Measurements from ENCODE around the gene SHF. TPM values are rescaled to one million over a fixed set of nuclear protein-coding genes. Genes with fewer than 3 reads are reported as not detected.

SHF gene
- total RNA-seq, 1 donor from 2014 or later, result 4.6 TPM

DNA sequence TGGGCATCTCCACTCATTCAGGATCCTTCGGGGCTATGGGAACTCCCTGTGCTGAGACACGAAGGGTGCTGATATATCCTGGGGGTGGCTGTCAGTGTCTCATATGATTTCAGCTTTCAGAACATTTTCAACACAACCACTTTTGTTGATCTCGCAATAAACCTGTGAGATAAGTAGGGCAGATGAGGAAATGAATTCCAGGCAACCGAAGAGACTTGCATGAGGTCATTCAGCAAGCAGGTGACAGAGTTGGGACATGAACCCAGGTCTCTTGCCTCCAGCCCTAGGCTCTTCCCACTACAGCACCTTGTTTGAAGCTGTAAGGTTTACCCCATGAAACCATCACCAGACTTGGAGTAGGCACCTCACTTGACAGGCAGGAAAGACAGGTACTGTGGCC, 41.4 kb downstream of the SHF start:
- Mint-ChIP-seq H3K9me3 (ENCODE audit: unreplicated experiment) (peaks cover under 1% of the 10 kb centered on the region), H3K27me3 (ENCODE audit: low read depth, unreplicated experiment) (peaks cover 28% of the 10 kb centered on the region), H3K4me1 (ENCODE audit: low read depth, unreplicated experiment) (no peaks in the 10 kb centered on the region), H3K27ac (ENCODE audit: unreplicated experiment) (no peak overlapping the region), H3K4me3 (ENCODE audit: unreplicated experiment) (no peak overlapping the region), H3K36me3 (ENCODE audit: low read depth, unreplicated experiment) (peaks cover 7% of the 10 kb centered on the region)
- Histone ChIP-seq H3K27me3 (ENCODE audit: insufficient read depth, low read length) (peaks cover 7% of the 10 kb centered on the region), H3K4me1 (ENCODE audit: insufficient read depth, low read length) (no peaks in the 10 kb centered on the region), H3K9ac (ENCODE audit: low read length) (no peak overlapping the region), H3K4me3 (ENCODE audit: insufficient read depth, low read depth, low read length) (no peak overlapping the region), H4K20me1 (ENCODE audit: insufficient read depth, low read length) (no peaks in the 10 kb centered on the region), H3K9me3 (ENCODE audit: insufficient read depth, low read depth, low read length) (no peaks in the 10 kb centered on the region), H3K36me3 (ENCODE audit: insufficient read depth, low read length) (no peaks in the 10 kb centered on the region), H2AFZ (ENCODE audit: low read depth, low read length) (no peak overlapping the region), H3K27ac (ENCODE audit: low read depth, low read length) (no peak overlapping the region), H3K79me2 (ENCODE audit: insufficient read depth, low read length) (no peaks in the 10 kb centered on the region), H3K4me2 (ENCODE audit: low read length) (no peak overlapping the region)
- DNase-seq (ENCODE audit: low read depth) (no peak), FAIRE-seq (no peak)
- TF ChIP-seq, protein P1, sequence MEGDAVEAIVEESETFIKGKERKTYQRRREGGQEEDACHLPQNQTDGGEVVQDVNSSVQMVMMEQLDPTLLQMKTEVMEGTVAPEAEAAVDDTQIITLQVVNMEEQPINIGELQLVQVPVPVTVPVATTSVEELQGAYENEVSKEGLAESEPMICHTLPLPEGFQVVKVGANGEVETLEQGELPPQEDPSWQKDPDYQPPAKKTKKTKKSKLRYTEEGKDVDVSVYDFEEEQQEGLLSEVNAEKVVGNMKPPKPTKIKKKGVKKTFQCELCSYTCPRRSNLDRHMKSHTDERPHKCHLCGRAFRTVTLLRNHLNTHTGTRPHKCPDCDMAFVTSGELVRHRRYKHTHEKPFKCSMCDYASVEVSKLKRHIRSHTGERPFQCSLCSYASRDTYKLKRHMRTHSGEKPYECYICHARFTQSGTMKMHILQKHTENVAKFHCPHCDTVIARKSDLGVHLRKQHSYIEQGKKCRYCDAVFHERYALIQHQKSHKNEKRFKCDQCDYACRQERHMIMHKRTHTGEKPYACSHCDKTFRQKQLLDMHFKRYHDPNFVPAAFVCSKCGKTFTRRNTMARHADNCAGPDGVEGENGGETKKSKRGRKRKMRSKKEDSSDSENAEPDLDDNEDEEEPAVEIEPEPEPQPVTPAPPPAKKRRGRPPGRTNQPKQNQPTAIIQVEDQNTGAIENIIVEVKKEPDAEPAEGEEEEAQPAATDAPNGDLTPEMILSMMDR (IDR thresholded peaks at IDR 0.05; ENCODE audit: insufficient read depth, low read depth, low read length), result no peak
- TF ChIP-seq EZH2 (IDR thresholded peaks at IDR 0.05; ENCODE audit: insufficient read depth, low read length), result no peak

GRCh38 chr15:45144775-45145174, 43.0 kb downstream of the SHF start:
- H3K4me1 ChIP-seq (ENCODE audit: insufficient read depth, low read length), result no peaks in the 10 kb centered on the region
- Mint-ChIP-seq H3K9me3 (ENCODE audit: unreplicated experiment) (no peaks in the 10 kb centered on the region), H3K4me3 (ENCODE audit: unreplicated experiment) (no peak overlapping the region), H3K27ac (ENCODE audit: unreplicated experiment) (no peak overlapping the region), H3K27me3 (ENCODE audit: low read depth, unreplicated experiment) (peaks cover 28% of the 10 kb centered on the region), H3K36me3 (ENCODE audit: low read depth, unreplicated experiment) (peaks cover 2% of the 10 kb centered on the region), H3K4me1 (ENCODE audit: low read depth, unreplicated experiment) (no peaks in the 10 kb centered on the region)
- no peak overlapping the region for H2AFZ ChIP-seq (ENCODE audit: low read depth, low read length)
- no peak overlapping the region for H3K9ac ChIP-seq (ENCODE audit: low read length)
- H3K27me3 ChIP-seq (ENCODE audit: insufficient read depth, low read length), result peaks cover 7% of the 10 kb centered on the region
- H3K9me3 ChIP-seq (ENCODE audit: insufficient read depth, low read depth, low read length), result no peaks in the 10 kb centered on the region
- no peak for FAIRE-seq
- no peak overlapping the region for H3K4me2 ChIP-seq (ENCODE audit: low read length)
- H4K20me1 ChIP-seq (ENCODE audit: insufficient read depth, low read length), result no peaks in the 10 kb centered on the region
- no peak overlapping the region for H3K27ac ChIP-seq (ENCODE audit: low read depth, low read length)
- no peaks in the 10 kb centered on the region for H3K79me2 ChIP-seq (ENCODE audit: insufficient read depth, low read length)
- DNase-seq (ENCODE audit: low read depth), result no peak
- no peak overlapping the region for H3K4me3 ChIP-seq (ENCODE audit: insufficient read depth, low read depth, low read length)
- no peaks in the 10 kb centered on the region for H3K36me3 ChIP-seq (ENCODE audit: insufficient read depth, low read length)
- TF ChIP-seq, protein P1 (IDR thresholded peaks at IDR 0.05; ENCODE audit: insufficient read depth, low read depth, low read length), result no peak
- TF ChIP-seq EZH2 (IDR thresholded peaks at IDR 0.05; ENCODE audit: insufficient read depth, low read length), result no peak

- no peak overlapping the region for H3K4me2 ChIP-seq (ENCODE audit: low read length)
- no peak for FAIRE-seq
- H3K9me3 ChIP-seq (ENCODE audit: insufficient read depth, low read depth, low read length), result no peaks in the 10 kb centered on the region
- peaks cover 28% of the 10 kb centered on the region for H3K27me3 Mint-ChIP-seq (ENCODE audit: low read depth, unreplicated experiment)
- H3K79me2 ChIP-seq (ENCODE audit: insufficient read depth, low read length), result no peaks in the 10 kb centered on the region
- no peak overlapping the region for H3K4me3 Mint-ChIP-seq (ENCODE audit: unreplicated experiment)
- no peak overlapping the region for H3K27ac Mint-ChIP-seq (ENCODE audit: unreplicated experiment)
- no peaks in the 10 kb centered on the region for H4K20me1 ChIP-seq (ENCODE audit: insufficient read depth, low read length)
- TF ChIP-seq, protein P1 (IDR thresholded peaks at IDR 0.05; ENCODE audit: insufficient read depth, low read depth, low read length), result no peak
- TF ChIP-seq EZH2 (IDR thresholded peaks at IDR 0.05; ENCODE audit: insufficient read depth, low read length), result no peak
- peaks cover 7% of the 10 kb centered on the region for H3K27me3 ChIP-seq (ENCODE audit: insufficient read depth, low read length)
- DNase-seq (ENCODE audit: low read depth), result no peak
- H3K27ac ChIP-seq (ENCODE audit: low read depth, low read length), result no peak overlapping the region
- no peaks in the 10 kb centered on the region for H3K36me3 ChIP-seq (ENCODE audit: insufficient read depth, low read length)
- H3K9ac ChIP-seq (ENCODE audit: low read length), result no peak overlapping the region
- H3K4me1 ChIP-seq (ENCODE audit: insufficient read depth, low read length), result no peaks in the 10 kb centered on the region
- no peak overlapping the region for H2AFZ ChIP-seq (ENCODE audit: low read depth, low read length)
- no peak overlapping the region for H3K4me3 ChIP-seq (ENCODE audit: insufficient read depth, low read depth, low read length)
- H3K9me3 Mint-ChIP-seq (ENCODE audit: unreplicated experiment), result no peaks in the 10 kb centered on the region
- H3K4me1 Mint-ChIP-seq (ENCODE audit: low read depth, unreplicated experiment), result no peaks in the 10 kb centered on the region
- peaks cover 2% of the 10 kb centered on the region for H3K36me3 Mint-ChIP-seq (ENCODE audit: low read depth, unreplicated experiment)
Measured at GRCh38 chr15:45143946-45144345, 43.8 kb downstream of the SHF start.
